ENCODE measurements around the gene GRXCR2. TPM values are rescaled to one million over a fixed set of nuclear protein-coding genes. Genes with fewer than 3 reads are reported as not detected.

The GRXCR2 gene
- polyA plus RNA-seq, 1 donor (not counting 4 experiments of a cell fraction or from before 2014, with no cell fraction given), result 0.03 TPM

- no peak for DNase-seq (ENCODE audit: low read depth, low spot score)
- Histone ChIP-seq H3K27ac (ENCODE audit: control insufficient read depth, insufficient read depth, low read length) (no peak overlapping the region), H3K4me1 (ENCODE audit: control insufficient read depth, extremely low read depth, insufficient read depth, low read length) (peaks cover 10% of the 10 kb centered on the region)
Observed at GRCh38 chr5:145830594-145830993, 42.2 kb downstream of the GRXCR2 start.

GRCh38 chr5:145829708-145830361, 43.0 kb downstream of the GRXCR2 start:
- Histone ChIP-seq H3K27ac (ENCODE audit: control insufficient read depth, insufficient read depth, low read length) (no peak overlapping the region), H4K20me1 (ENCODE audit: control insufficient read depth, extremely low read depth, insufficient read depth, low read length) (no peaks in the 10 kb centered on the region), H3K79me2 (ENCODE audit: control insufficient read depth, insufficient read depth, low read length) (no peaks in the 10 kb centered on the region), H3K4me2 (ENCODE audit: control insufficient read depth, extremely low read depth, insufficient read depth, low read depth, low read length) (no peak overlapping the region), H3K4me1 (ENCODE audit: control insufficient read depth, extremely low read depth, insufficient read depth, low read length) (peaks cover 9% of the 10 kb centered on the region), H3K4me3 (ENCODE audit: control insufficient read depth in 2 of 3, extremely low read depth in 1 of 3, insufficient read depth in 2 of 3, low read depth in 1 of 3, low read length in 3 of 3) (no peak overlapping the region), H3K27me3 (ENCODE audit: control insufficient read depth, extremely low read depth, insufficient read depth, low read length) (no peaks in the 10 kb centered on the region), H2AFZ (ENCODE audit: control insufficient read depth, low read length) (no peak overlapping the region), H3K9ac (ENCODE audit: control insufficient read depth, extremely low read depth, insufficient read depth, low read length) (no peak overlapping the region), H3K9me3 (ENCODE audit: control insufficient read depth, low read depth, low read length) (no peaks in the 10 kb centered on the region), H3K9me1 (ENCODE audit: control insufficient read depth, extremely low read depth, insufficient read depth, low read length) (no peaks in the 10 kb centered on the region), H3K36me3 (ENCODE audit: control insufficient read depth in 2 of 2, extremely low read depth in 1 of 2, insufficient read depth in 2 of 2, low read length in 2 of 2) (no peaks in the 10 kb centered on the region)
- dilution Hi-C loops (cut with MboI; ENCODE audit: extremely low pct_ligation_motif_present, low sequenced_read_pairs), result no loop called here
- DNase-seq (ENCODE audit: low read depth, low spot score), result no peak
- FAIRE-seq, result no peak
- TF ChIP-seq CTCF (optimal IDR thresholded peaks at IDR 0.05 in 1 of 3, IDR thresholded peaks at IDR 0.05 in 1 of 3, conservative IDR thresholded peaks at IDR 0.05 in 1 of 3; ENCODE audit: extremely low read depth in 1 of 3, insufficient read depth in 2 of 3, low read length in 3 of 3) (no peak), EZH2 (IDR thresholded peaks at IDR 0.05; ENCODE audit: low read length) (no peak)

More at GRCh38 chr5:145830594-145830993, 42.2 kb downstream of the GRXCR2 start:
- FAIRE-seq, result no peak
- no peak overlapping the region for H2AFZ ChIP-seq (ENCODE audit: control insufficient read depth, low read length)
- H4K20me1 ChIP-seq (ENCODE audit: control insufficient read depth, extremely low read depth, insufficient read depth, low read length), result no peaks in the 10 kb centered on the region
- no peak overlapping the region for H3K4me2 ChIP-seq (ENCODE audit: control insufficient read depth, extremely low read depth, insufficient read depth, low read depth, low read length)
- no peaks in the 10 kb centered on the region for H3K79me2 ChIP-seq (ENCODE audit: control insufficient read depth, insufficient read depth, low read length)
- H3K9me1 ChIP-seq (ENCODE audit: control insufficient read depth, extremely low read depth, insufficient read depth, low read length), result no peaks in the 10 kb centered on the region
- dilution Hi-C loops (cut with MboI; ENCODE audit: extremely low pct_ligation_motif_present, low sequenced_read_pairs), result no loop called here
- no peak for TF ChIP-seq CTCF (optimal IDR thresholded peaks at IDR 0.05 in 1 of 3, IDR thresholded peaks at IDR 0.05 in 1 of 3, conservative IDR thresholded peaks at IDR 0.05 in 1 of 3; ENCODE audit: extremely low read depth in 1 of 3, insufficient read depth in 2 of 3, low read length in 3 of 3)
- no peak for TF ChIP-seq EZH2 (IDR thresholded peaks at IDR 0.05; ENCODE audit: low read length)
- H3K9me3 ChIP-seq (ENCODE audit: control insufficient read depth, low read depth, low read length), result no peaks in the 10 kb centered on the region
- H3K36me3 ChIP-seq (ENCODE audit: control insufficient read depth in 2 of 2, extremely low read depth in 1 of 2, insufficient read depth in 2 of 2, low read length in 2 of 2), result no peaks in the 10 kb centered on the region
- H3K27me3 ChIP-seq (ENCODE audit: control insufficient read depth, extremely low read depth, insufficient read depth, low read length), result no peaks in the 10 kb centered on the region
- H3K4me3 ChIP-seq (ENCODE audit: control insufficient read depth in 2 of 3, extremely low read depth in 1 of 3, insufficient read depth in 2 of 3, low read depth in 1 of 3, low read length in 3 of 3), result no peak overlapping the region
- no peak overlapping the region for H3K9ac ChIP-seq (ENCODE audit: control insufficient read depth, extremely low read depth, insufficient read depth, low read length)
